ENCODE results near the gene SERHL2. TPM values are rescaled to one million over a fixed set of nuclear protein-coding genes. Genes with fewer than 3 reads are reported as not detected.

The SERHL2 gene
- total RNA-seq, 1 experiment from 2014 or later = 1.1 TPM

DNA sequence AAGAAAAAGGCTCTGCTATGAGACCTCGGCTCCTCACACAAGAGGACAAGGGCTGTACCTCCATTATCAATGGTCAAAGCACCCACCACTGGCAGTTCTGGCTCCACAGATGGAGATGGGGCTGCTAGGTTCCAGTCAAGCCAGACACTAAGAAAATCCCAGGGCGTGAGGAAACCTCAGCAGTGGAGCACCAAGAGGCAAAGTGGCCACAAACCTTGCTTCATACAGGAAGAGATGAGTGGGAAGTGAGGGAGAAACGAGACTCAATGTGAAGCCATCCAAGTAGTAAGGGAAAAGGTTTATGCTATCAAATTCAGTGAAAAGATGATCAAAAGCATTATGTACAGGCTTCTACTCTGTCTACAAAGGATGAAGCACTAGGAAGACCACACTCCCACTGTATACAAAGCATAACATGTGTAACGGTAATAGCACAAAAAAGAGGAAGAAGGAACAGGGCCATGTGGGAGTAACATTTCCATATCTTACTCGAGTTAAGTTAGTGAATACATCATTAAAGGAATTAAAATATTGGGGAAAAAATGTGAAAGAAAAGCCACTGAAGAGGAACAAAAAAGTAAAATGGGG, 33.9 kb downstream of the SERHL2 start (continued):
- TF ChIP-seq MXD4 (CRISPR knock-in tag; IDR thresholded peaks at IDR 0.05; ENCODE audit: borderline replicate concordance) = no peak
- TF ChIP-seq RORB (CRISPR knock-in tag; IDR thresholded peaks at IDR 0.05) = no peak
- no peak for TF ChIP-seq ZNF423 (CRISPR knock-in tag; IDR thresholded peaks at IDR 0.05)
- TF ChIP-seq, protein P1, sequence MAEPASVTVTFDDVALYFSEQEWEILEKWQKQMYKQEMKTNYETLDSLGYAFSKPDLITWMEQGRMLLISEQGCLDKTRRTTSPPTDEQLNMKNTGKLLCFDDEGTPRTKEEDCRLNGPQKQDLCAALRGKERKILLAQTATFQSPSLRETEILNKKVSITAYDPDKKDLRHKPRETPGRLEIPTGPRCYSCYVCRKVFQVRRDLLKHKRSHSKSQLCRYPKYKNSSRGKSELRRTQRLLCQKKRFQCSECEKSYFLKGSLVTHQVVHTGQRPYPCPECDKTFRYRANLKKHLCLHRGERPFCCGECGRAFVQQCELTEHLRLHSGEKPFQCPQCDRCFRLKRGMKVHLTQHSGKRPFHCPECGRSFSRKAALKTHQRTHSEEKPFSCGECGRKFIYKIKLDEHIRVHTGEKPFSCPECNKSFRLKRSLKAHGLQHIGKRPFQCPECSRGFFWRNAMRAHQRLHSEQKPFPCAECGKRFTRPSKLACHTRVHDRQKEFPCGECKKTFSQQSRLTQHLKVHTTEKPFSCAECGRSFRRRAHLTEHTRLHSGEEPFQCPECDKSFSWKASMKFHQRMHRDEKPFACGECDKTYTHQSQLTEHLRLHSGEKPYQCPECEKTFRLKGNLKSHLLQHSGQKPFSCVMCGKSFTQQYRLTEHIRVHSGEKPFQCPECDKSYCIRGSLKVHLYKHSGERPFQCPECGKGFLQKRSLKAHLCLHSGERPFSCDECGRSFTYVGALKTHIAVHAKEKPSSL (CRISPR knock-in tag; conservative IDR thresholded peaks at IDR 0.05) = no peak
- TF ChIP-seq ZNF396 (CRISPR knock-in tag; IDR thresholded peaks at IDR 0.05; ENCODE audit: borderline replicate concordance) = no peak

DNA sequence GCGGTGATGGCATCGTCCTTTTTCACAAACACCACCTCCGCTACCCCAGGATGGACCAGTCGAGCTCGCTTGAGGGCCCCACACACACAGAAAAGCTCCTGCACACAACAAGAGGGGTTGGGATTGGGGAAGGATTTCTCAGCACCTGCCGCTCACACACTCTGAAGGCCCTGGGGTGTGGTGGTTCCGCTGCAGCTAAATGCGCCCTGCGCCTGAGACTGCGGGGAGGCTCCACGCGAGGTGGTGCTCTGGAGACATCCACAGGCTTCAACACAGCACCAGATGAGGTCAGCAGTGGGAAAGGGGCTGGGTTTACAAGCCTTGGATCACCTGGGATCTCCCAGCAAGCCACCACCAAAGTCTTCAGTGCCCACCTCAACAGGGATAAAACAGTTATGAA, 38.2 kb downstream of the SERHL2 start:
- no peak for TF ChIP-seq EMX1 (CRISPR knock-in tag; IDR thresholded peaks at IDR 0.05)
- no peak for TF ChIP-seq SOX15 (CRISPR knock-in tag; IDR thresholded peaks at IDR 0.05)
- TF ChIP-seq NR3C1 (CRISPR knock-in tag; conservative IDR thresholded peaks at IDR 0.05; ENCODE audit: low read depth) = no peak
- TF ChIP-seq HMGA2 (CRISPR knock-in tag; IDR thresholded peaks at IDR 0.05) = no peak
- TF ChIP-seq ZNF317 (CRISPR knock-in tag; IDR thresholded peaks at IDR 0.05; ENCODE audit: borderline replicate concordance, low read depth) = no peak
- no peak for TF ChIP-seq TCF7 (CRISPR knock-in tag; IDR thresholded peaks at IDR 0.05; ENCODE audit: low read depth)
- TF ChIP-seq, protein P2, sequence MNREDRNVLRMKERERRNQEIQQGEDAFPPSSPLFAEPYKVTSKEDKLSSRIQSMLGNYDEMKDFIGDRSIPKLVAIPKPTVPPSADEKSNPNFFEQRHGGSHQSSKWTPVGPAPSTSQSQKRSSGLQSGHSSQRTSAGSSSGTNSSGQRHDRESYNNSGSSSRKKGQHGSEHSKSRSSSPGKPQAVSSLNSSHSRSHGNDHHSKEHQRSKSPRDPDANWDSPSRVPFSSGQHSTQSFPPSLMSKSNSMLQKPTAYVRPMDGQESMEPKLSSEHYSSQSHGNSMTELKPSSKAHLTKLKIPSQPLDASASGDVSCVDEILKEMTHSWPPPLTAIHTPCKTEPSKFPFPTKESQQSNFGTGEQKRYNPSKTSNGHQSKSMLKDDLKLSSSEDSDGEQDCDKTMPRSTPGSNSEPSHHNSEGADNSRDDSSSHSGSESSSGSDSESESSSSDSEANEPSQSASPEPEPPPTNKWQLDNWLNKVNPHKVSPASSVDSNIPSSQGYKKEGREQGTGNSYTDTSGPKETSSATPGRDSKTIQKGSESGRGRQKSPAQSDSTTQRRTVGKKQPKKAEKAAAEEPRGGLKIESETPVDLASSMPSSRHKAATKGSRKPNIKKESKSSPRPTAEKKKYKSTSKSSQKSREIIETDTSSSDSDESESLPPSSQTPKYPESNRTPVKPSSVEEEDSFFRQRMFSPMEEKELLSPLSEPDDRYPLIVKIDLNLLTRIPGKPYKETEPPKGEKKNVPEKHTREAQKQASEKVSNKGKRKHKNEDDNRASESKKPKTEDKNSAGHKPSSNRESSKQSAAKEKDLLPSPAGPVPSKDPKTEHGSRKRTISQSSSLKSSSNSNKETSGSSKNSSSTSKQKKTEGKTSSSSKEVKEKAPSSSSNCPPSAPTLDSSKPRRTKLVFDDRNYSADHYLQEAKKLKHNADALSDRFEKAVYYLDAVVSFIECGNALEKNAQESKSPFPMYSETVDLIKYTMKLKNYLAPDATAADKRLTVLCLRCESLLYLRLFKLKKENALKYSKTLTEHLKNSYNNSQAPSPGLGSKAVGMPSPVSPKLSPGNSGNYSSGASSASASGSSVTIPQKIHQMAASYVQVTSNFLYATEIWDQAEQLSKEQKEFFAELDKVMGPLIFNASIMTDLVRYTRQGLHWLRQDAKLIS (CRISPR knock-in tag; IDR thresholded peaks at IDR 0.05; ENCODE audit: borderline replicate concordance) = no peak
- TF ChIP-seq, protein P3, sequence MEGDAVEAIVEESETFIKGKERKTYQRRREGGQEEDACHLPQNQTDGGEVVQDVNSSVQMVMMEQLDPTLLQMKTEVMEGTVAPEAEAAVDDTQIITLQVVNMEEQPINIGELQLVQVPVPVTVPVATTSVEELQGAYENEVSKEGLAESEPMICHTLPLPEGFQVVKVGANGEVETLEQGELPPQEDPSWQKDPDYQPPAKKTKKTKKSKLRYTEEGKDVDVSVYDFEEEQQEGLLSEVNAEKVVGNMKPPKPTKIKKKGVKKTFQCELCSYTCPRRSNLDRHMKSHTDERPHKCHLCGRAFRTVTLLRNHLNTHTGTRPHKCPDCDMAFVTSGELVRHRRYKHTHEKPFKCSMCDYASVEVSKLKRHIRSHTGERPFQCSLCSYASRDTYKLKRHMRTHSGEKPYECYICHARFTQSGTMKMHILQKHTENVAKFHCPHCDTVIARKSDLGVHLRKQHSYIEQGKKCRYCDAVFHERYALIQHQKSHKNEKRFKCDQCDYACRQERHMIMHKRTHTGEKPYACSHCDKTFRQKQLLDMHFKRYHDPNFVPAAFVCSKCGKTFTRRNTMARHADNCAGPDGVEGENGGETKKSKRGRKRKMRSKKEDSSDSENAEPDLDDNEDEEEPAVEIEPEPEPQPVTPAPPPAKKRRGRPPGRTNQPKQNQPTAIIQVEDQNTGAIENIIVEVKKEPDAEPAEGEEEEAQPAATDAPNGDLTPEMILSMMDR (IDR thresholded peaks at IDR 0.05) = no peak
- TF ChIP-seq, protein P4, sequence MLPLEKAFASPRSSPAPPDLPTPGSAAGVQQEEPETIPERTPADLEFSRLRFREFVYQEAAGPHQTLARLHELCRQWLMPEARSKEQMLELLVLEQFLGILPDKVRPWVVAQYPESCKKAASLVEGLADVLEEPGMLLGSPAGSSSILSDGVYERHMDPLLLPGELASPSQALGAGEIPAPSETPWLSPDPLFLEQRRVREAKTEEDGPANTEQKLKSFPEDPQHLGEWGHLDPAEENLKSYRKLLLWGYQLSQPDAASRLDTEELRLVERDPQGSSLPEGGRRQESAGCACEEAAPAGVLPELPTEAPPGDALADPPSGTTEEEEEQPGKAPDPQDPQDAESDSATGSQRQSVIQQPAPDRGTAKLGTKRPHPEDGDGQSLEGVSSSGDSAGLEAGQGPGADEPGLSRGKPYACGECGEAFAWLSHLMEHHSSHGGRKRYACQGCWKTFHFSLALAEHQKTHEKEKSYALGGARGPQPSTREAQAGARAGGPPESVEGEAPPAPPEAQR (CRISPR knock-in tag; IDR thresholded peaks at IDR 0.05) = no peak
- no peak for TF ChIP-seq TP53 (CRISPR knock-in tag; IDR thresholded peaks at IDR 0.05)
- TF ChIP-seq, protein P5, sequence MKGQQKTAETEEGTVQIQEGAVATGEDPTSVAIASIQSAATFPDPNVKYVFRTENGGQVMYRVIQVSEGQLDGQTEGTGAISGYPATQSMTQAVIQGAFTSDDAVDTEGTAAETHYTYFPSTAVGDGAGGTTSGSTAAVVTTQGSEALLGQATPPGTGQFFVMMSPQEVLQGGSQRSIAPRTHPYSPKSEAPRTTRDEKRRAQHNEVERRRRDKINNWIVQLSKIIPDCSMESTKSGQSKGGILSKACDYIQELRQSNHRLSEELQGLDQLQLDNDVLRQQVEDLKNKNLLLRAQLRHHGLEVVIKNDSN (CRISPR knock-in tag; IDR thresholded peaks at IDR 0.05) = no peak
- no peak for TF ChIP-seq CREB1 (CRISPR knock-in tag; IDR thresholded peaks at IDR 0.05)
- TF ChIP-seq TEAD4 (CRISPR knock-in tag; IDR thresholded peaks at IDR 0.05) = no peak
- Mint-ChIP-seq H3K27ac (no peak overlapping the region), H3K4me1 (no peaks in the 10 kb centered on the region), H3K4me3 (no peak overlapping the region), H3K27me3 (ENCODE audit: low read depth) (no peaks in the 10 kb centered on the region), H3K9me3 (no peaks in the 10 kb centered on the region), H3K36me3 (peaks cover 78% of the 10 kb centered on the region)
- CTCF ChIA-PET = interaction anchor here (0.5 kb wide), 1 partner anchor 276 kb away, joined by 3 read pairs; no protein-coding TSS in a partner anchor
- DNase-seq (ENCODE audit: low spot score) (no peak), ATAC-seq (no peak)
- POLR2A ChIA-PET = no interaction called here
